GM23338 (cell line): ENCODE results near the gene YIPF1. TPM values are rescaled to one million over a fixed set of nuclear protein-coding genes. Genes with fewer than 3 reads are reported as not detected.

Experiments used
- ATAC-seq: fragments of 200-7000 bp; cut with Tn5 transposase; 3 replicates; pipeline ENCODE4 v1.9.1; 2020
- DNase-seq: peaks from one replicate; pipeline ENCODE4 v3.0.0-alpha.2; 2015; ENCODE audit warnings: low spot score
- H2AFZ ChIP-seq: fragments of 200-600 bp; sonication (generic); 2 replicates; pipeline ENCODE4 v1.8.0; 2016; ENCODE audit warnings: antibody characterized with exemption, mild to moderate bottlenecking, moderate library complexity
- H3F3A ChIP-seq: fragments of 200-600 bp; sonication (generic); replicated peaks from 2 replicates; pipeline ENCODE4 v1.8.0; 2017; ENCODE audit warnings: antibody characterized with exemption, mixed run types, low read depth
- H3K27ac ChIP-seq: fragments of 200-600 bp; sonication (generic); 2 replicates; pipeline ENCODE4 v1.6.1; 2016; ENCODE audit warnings: low read depth
- H3K27me3 ChIP-seq: fragments of 200-600 bp; sonication (generic); 2 replicates; pipeline ENCODE4 v1.8.0; 2016; ENCODE audit warnings: mild to moderate bottlenecking, mixed run types, moderate library complexity; ENCODE audit not compliant: insufficient read depth
- H3K36me3 ChIP-seq: fragments of 200-600 bp; sonication (generic); 2 replicates; pipeline ENCODE4 v1.8.0; 2016; ENCODE audit warnings: mild to moderate bottlenecking; ENCODE audit not compliant: insufficient read depth
- H3K4me1 ChIP-seq: fragments of 200-600 bp; sonication (generic); 2 replicates; pipeline ENCODE4 v1.8.0; 2016; ENCODE audit warnings: mild to moderate bottlenecking, moderate library complexity; ENCODE audit not compliant: insufficient read depth
- H3K4me2 ChIP-seq: fragments of 200-600 bp; sonication (generic); 2 replicates; pipeline ENCODE4 v1.7.1; 2017; ENCODE audit warnings: mixed run types
- H3K4me3 ChIP-seq: fragments of 200-600 bp; sonication (generic); 2 replicates; pipeline ENCODE4 v1.6.1; 2016; ENCODE audit warnings: mixed run types
- H3K79me2 ChIP-seq: fragments of 200-600 bp; sonication (generic); replicated peaks from 2 replicates; pipeline ENCODE4 v1.8.0; 2017; ENCODE audit warnings: mild to moderate bottlenecking; ENCODE audit not compliant: insufficient read depth
- H3K9me2 ChIP-seq: fragments of 200-600 bp; sonication (generic); 2 replicates; pipeline ENCODE4 v1.8.0; 2017; ENCODE audit not compliant: insufficient read depth
- H4K20me1 ChIP-seq: fragments of 200-600 bp; sonication (generic); replicated peaks from 2 replicates; pipeline ENCODE4 v1.8.0; 2017; ENCODE audit warnings: mild to moderate bottlenecking; ENCODE audit not compliant: insufficient read depth
- H3K27ac Mint-ChIP-seq: 2 replicates; pipeline ENCODE4 v1.8.0; 2020; ENCODE audit warnings: inconsistent platforms, mild to moderate bottlenecking, moderate library complexity, mixed read lengths
- H3K27me3 Mint-ChIP-seq: 3 replicates; pipeline ENCODE4 v1.8.0; 2022; ENCODE audit warnings: low read depth, mild to moderate bottlenecking, moderate library complexity, mixed read lengths, inconsistent platforms; ENCODE audit not compliant: insufficient read depth, poor library complexity
- H3K36me3 Mint-ChIP-seq: 3 replicates; pipeline ENCODE4 v1.8.0; 2021; ENCODE audit warnings: low read depth, mild to moderate bottlenecking, inconsistent platforms, moderate library complexity, mixed read lengths
- H3K4me1 Mint-ChIP-seq: 3 replicates; pipeline ENCODE4 v1.8.0; 2020; ENCODE audit warnings: mild to moderate bottlenecking, inconsistent platforms, mixed read lengths
- H3K4me3 Mint-ChIP-seq: 3 replicates; pipeline ENCODE4 v1.8.0; 2021; ENCODE audit warnings: moderate library complexity, mild to moderate bottlenecking, inconsistent platforms, mixed read lengths
- H3K9me3 Mint-ChIP-seq: 3 replicates; pipeline ENCODE4 v1.8.0; 2020; ENCODE audit warnings: moderate library complexity, mild to moderate bottlenecking, inconsistent platforms, mixed read lengths
- EZH2 ChIP-seq: fragments of 200-600 bp; sonication (generic); IDR thresholded peaks from one replicate; pipeline ENCODE4 v1.8.0; 2017; ENCODE audit warnings: antibody characterized with exemption, mild to moderate bottlenecking, low read depth; ENCODE audit not compliant: unreplicated experiment
- POLR2AphosphoS5 ChIP-seq: IDR thresholded peaks from 2 replicates; pipeline ENCODE4 v1.6.1; 2016; ENCODE audit warnings: antibody characterized with exemption, low read depth
- STAT1 ChIP-seq: IDR thresholded peaks from one replicate; pipeline ENCODE4 v1.6.1; 2016; ENCODE audit warnings: antibody characterized with exemption; ENCODE audit not compliant: unreplicated experiment
- ZNF331 ChIP-seq: fragments of 250-450 bp; sonication (Bioruptor Pico); IDR thresholded peaks from 2 replicates; pipeline ENCODE4 v1.5.0; 2020; ENCODE audit warnings: low read depth, mild to moderate bottlenecking, moderate library complexity
- ZNF462 ChIP-seq: fragments of 250-450 bp; sonication (Bioruptor Pico); IDR thresholded peaks from 2 replicates; pipeline ENCODE4 v1.5.0; 2020; ENCODE audit warnings: mild to moderate bottlenecking, moderate library complexity
- polyA plus RNA-seq: library from polyadenylated mRNA; unstranded; fragments of >200 nt; fragmentation: Nextera tagmentation; extraction: Ambion mirVana; gene quantifications from 2 replicates; pipeline ENCODE4 v1.2.1, GENCODE V29; 2016
- total RNA-seq: library from RNA; depleted of rRNA; stranded (reverse); fragments of >200 nt; shearing (Covaris generic); gene quantifications from 2 replicates; pipeline ENCODE4 v1.2.3, GENCODE V29; 2014
- TF ChIP-seq, protein P1 (sequence below): IDR thresholded peaks from 2 replicates; pipeline ENCODE4 v1.6.1; 2016; ENCODE audit warnings: antibody characterized with exemption

YIPF1 gene
- total and polyA plus RNA-seq, 2 experiments from 2014 or later = 14.1 to 24.0 TPM

DNA sequence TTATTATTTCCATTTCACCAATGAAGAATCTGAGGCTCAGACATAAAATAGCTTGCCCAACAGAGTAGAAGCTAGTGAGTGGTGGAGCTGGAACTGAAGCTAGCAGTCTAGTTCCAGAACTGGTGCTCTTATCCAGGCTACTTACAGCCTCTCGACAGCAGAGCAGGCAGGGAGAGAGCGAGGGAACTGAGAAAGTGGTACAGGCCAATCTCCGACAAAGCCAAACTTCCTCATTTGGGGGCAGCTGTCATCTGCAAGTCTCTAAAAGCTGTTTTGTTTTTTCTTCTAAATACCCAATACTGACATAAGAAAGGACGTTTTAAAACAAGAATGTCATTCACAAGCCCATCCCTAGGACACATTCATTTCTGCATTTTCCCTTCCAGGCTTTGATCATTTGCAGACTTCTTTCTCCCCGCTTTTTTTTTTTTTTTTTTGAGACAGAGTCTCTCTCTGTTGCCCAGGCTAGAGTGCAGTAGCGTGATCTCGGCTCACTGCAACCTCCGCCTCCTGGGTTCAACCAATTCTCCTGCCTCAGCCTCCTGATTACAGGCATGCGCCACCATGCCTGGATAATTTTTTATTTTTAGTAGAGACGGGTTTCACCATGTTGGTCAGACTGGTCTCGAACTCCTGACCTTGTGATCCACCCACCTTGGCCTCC is 20.0 kb downstream of the YIPF1 start:
- Mint-ChIP-seq H3K27ac (no peak overlapping the region), H3K9me3 (no peaks in the 10 kb centered on the region), H3K4me3 (no peak overlapping the region), H3K27me3 (peaks cover 3% of the 10 kb centered on the region), H3K4me1 (no peaks in the 10 kb centered on the region), H3K36me3 (peaks cover 11% of the 10 kb centered on the region; the same call in 2 of the 3 replicates)
- H4K20me1 ChIP-seq = no peaks in the 10 kb centered on the region; the same call in none of the 2 replicates
- no peak for TF ChIP-seq ZNF331 (CRISPR knock-in tag)
- TF ChIP-seq STAT1 = no peak
- TF ChIP-seq EZH2 = no peak
- TF ChIP-seq ZNF462 (CRISPR knock-in tag) = no peak
- TF ChIP-seq POLR2AphosphoS5 = no peak
- TF ChIP-seq, protein P1, sequence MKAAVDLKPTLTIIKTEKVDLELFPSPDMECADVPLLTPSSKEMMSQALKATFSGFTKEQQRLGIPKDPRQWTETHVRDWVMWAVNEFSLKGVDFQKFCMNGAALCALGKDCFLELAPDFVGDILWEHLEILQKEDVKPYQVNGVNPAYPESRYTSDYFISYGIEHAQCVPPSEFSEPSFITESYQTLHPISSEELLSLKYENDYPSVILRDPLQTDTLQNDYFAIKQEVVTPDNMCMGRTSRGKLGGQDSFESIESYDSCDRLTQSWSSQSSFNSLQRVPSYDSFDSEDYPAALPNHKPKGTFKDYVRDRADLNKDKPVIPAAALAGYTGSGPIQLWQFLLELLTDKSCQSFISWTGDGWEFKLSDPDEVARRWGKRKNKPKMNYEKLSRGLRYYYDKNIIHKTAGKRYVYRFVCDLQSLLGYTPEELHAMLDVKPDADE = no peak
- H3K27ac ChIP-seq = no peak overlapping the region
- peaks cover 8% of the 10 kb centered on the region for H3K36me3 ChIP-seq
- H3K4me3 ChIP-seq = no peak overlapping the region
- H3K4me2 ChIP-seq = no peak overlapping the region
- ATAC-seq = no peak
- no peaks in the 10 kb centered on the region for H3K9me2 ChIP-seq
- H3K79me2 ChIP-seq = no peaks in the 10 kb centered on the region
- DNase-seq = no peak
- H3F3A ChIP-seq = no peaks in the 10 kb centered on the region
- H3K4me1 ChIP-seq = no peaks in the 10 kb centered on the region
- H2AFZ ChIP-seq = no peak overlapping the region
- no peaks in the 10 kb centered on the region for H3K27me3 ChIP-seq
